GM18517 (cell line): ENCODE measurements around the gene GABRQ.
A peak's percentile ranks its signal among the peaks of the same experiment; 100 is the strongest.
"Not testable (repeated sequence)": the region's sequence is repeated elsewhere in the genome, so short reads cannot be mapped to it uniquely, and the experiment has no call there.

Experiments used
- ATAC-seq: cut with Tn5 transposase; IDR thresholded peaks from one replicate; pipeline ENCODE4 v1.9.1; 2021; ENCODE audit warnings: mild to moderate bottlenecking, moderate library complexity; ENCODE audit not compliant: unreplicated experiment

GABRQ gene

GRCh38 chrX:152656890-152657289 lies 19.2 kb downstream of the GABRQ start:
- ATAC-seq: no peak

GRCh38 chrX:152658302-152658701 lies 20.6 kb downstream of the GABRQ start:
- no peak for ATAC-seq

- no peak for ATAC-seq
Observed at GRCh38 chrX:152663086-152663485, 25.4 kb downstream of the GABRQ start.

GRCh38 chrX:152674135-152674534 lies 36.4 kb downstream of the GABRQ start:
- ATAC-seq: no peak

GRCh38 chrX:152674652-152675051 lies 37.0 kb downstream of the GABRQ start:
- not testable (repeated sequence) for ATAC-seq

GRCh38 chrX:152681012-152681411 lies 43.3 kb downstream of the GABRQ start:
- peak; percentile 85 for ATAC-seq

GRCh38 chrX:152697952-152698931 lies 60.5 kb downstream of the GABRQ start, which contains the start of gene MAGEA3:
Gene MAGEA3, plus strand, starts transcription at chrX:152698794. Its CDS starts 2,039 bp downstream, at chrX:152700833.
- not testable (repeated sequence) for ATAC-seq

- not testable (repeated sequence) for ATAC-seq
Observed at GRCh38 chrX:152700390-152700789, 62.7 kb downstream of the GABRQ start.

GRCh38 chrX:152706500-152706899 lies 68.8 kb downstream of the GABRQ start:
- ATAC-seq: not testable (repeated sequence)
